ENCODE results near the gene SECISBP2L. TPM values are rescaled to one million over a fixed set of nuclear protein-coding genes. Genes with fewer than 3 reads are reported as not detected.
A peak's percentile ranks its signal among the peaks of the same experiment; 100 is the strongest.

The SECISBP2L gene
- total and polyA plus RNA-seq, 2 experiments from 2014 or later = 18.6 to 28.3 TPM

- Histone ChIP-seq H3K4me1 (ENCODE audit: insufficient read depth) (peaks cover 12% of the 10 kb centered on the region), H3K9me2 (ENCODE audit: insufficient read depth) (peaks cover 5% of the 10 kb centered on the region), H3F3A (replicated peaks; ENCODE audit: low read depth) (no peaks in the 10 kb centered on the region), H3K4me2 (no peak overlapping the region), H3K36me3 (ENCODE audit: insufficient read depth) (no peaks in the 10 kb centered on the region), H3K27me3 (ENCODE audit: insufficient read depth) (peaks cover 6% of the 10 kb centered on the region; the same call in 1 of the 2 replicates), H3K4me3 (no peak overlapping the region), H3K27ac (ENCODE audit: low read depth) (no peak overlapping the region), H2AFZ (no peak overlapping the region), H4K20me1 (replicated peaks; ENCODE audit: insufficient read depth) (no peaks in the 10 kb centered on the region), H3K79me2 (replicated peaks; ENCODE audit: insufficient read depth) (no peaks in the 10 kb centered on the region)
- no peak for ATAC-seq
- Mint-ChIP-seq H3K36me3 (ENCODE audit: low read depth) (no peaks in the 10 kb centered on the region), H3K4me3 (no peak overlapping the region), H3K27ac (no peak overlapping the region), H3K9me3 (no peaks in the 10 kb centered on the region), H3K27me3 (ENCODE audit: insufficient read depth, low read depth, poor library complexity) (no peaks in the 10 kb centered on the region), H3K4me1 (peaks cover 13% of the 10 kb centered on the region)
- no peak for TF ChIP-seq ZNF331 (CRISPR knock-in tag; IDR thresholded peaks at IDR 0.05; ENCODE audit: low read depth)
- no peak for TF ChIP-seq CREB1 (CRISPR knock-in tag; IDR thresholded peaks at IDR 0.05; ENCODE audit: low read depth)
- TF ChIP-seq, protein P1, sequence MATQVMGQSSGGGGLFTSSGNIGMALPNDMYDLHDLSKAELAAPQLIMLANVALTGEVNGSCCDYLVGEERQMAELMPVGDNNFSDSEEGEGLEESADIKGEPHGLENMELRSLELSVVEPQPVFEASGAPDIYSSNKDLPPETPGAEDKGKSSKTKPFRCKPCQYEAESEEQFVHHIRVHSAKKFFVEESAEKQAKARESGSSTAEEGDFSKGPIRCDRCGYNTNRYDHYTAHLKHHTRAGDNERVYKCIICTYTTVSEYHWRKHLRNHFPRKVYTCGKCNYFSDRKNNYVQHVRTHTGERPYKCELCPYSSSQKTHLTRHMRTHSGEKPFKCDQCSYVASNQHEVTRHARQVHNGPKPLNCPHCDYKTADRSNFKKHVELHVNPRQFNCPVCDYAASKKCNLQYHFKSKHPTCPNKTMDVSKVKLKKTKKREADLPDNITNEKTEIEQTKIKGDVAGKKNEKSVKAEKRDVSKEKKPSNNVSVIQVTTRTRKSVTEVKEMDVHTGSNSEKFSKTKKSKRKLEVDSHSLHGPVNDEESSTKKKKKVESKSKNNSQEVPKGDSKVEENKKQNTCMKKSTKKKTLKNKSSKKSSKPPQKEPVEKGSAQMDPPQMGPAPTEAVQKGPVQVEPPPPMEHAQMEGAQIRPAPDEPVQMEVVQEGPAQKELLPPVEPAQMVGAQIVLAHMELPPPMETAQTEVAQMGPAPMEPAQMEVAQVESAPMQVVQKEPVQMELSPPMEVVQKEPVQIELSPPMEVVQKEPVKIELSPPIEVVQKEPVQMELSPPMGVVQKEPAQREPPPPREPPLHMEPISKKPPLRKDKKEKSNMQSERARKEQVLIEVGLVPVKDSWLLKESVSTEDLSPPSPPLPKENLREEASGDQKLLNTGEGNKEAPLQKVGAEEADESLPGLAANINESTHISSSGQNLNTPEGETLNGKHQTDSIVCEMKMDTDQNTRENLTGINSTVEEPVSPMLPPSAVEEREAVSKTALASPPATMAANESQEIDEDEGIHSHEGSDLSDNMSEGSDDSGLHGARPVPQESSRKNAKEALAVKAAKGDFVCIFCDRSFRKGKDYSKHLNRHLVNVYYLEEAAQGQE (IDR thresholded peaks at IDR 0.05; ENCODE audit: unreplicated experiment) = no peak
- no peak for DNase-seq (ENCODE audit: low spot score)
These were observed 90.3 kb downstream of the SECISBP2L start for GRCh38 chr15:48955967-48956366.

DNA sequence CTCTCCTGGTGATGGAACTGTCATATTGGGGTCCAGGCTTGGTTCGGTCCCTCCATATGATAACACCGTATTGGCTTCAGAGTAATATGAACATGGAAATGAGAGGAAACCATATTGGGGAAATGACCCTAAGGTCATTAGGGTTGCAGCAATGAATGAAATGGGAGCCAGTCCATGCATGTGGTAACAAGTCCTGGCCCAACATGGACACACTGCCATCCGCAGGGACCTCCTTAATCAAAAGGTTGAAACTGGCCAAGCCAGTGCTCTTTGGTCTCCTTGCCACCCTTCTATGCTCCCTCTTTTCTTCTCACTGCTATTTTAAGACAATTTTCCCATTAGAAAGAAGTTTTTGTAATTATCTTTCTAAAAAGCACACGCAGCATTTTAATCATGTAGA is 90.9 kb downstream of the SECISBP2L start:
- no peaks in the 10 kb centered on the region for H3K36me3 Mint-ChIP-seq (ENCODE audit: low read depth)
- no peak overlapping the region for H3K4me2 ChIP-seq
- no peaks in the 10 kb centered on the region for H3K27me3 Mint-ChIP-seq (ENCODE audit: insufficient read depth, low read depth, poor library complexity)
- H3F3A ChIP-seq (replicated peaks; ENCODE audit: low read depth) = no peaks in the 10 kb centered on the region
- H3K4me1 Mint-ChIP-seq = peaks cover 13% of the 10 kb centered on the region
- 0 out of 2 replicates have a peak overlapping the region, but pooled peaks have one; percentile 7 for H2AFZ ChIP-seq
- H3K4me3 Mint-ChIP-seq = no peak overlapping the region
- H3K4me3 ChIP-seq = no peak overlapping the region
- ATAC-seq (no peak), DNase-seq (ENCODE audit: low spot score) (no peak)
- H3K9me3 Mint-ChIP-seq = no peaks in the 10 kb centered on the region
- no peak overlapping the region for H3K27ac ChIP-seq (ENCODE audit: low read depth)
- no peaks in the 10 kb centered on the region for H3K79me2 ChIP-seq (replicated peaks; ENCODE audit: insufficient read depth)
- H3K27ac Mint-ChIP-seq = no peak overlapping the region
- H4K20me1 ChIP-seq (replicated peaks; ENCODE audit: insufficient read depth) = no peaks in the 10 kb centered on the region
- peaks cover 12% of the 10 kb centered on the region for H3K4me1 ChIP-seq (ENCODE audit: insufficient read depth)
- no peaks in the 10 kb centered on the region for H3K27me3 ChIP-seq (ENCODE audit: insufficient read depth)
- H3K36me3 ChIP-seq (ENCODE audit: insufficient read depth) = no peaks in the 10 kb centered on the region
- peaks cover 11% of the 10 kb centered on the region for H3K9me2 ChIP-seq (ENCODE audit: insufficient read depth)
- TF ChIP-seq, protein P2, sequence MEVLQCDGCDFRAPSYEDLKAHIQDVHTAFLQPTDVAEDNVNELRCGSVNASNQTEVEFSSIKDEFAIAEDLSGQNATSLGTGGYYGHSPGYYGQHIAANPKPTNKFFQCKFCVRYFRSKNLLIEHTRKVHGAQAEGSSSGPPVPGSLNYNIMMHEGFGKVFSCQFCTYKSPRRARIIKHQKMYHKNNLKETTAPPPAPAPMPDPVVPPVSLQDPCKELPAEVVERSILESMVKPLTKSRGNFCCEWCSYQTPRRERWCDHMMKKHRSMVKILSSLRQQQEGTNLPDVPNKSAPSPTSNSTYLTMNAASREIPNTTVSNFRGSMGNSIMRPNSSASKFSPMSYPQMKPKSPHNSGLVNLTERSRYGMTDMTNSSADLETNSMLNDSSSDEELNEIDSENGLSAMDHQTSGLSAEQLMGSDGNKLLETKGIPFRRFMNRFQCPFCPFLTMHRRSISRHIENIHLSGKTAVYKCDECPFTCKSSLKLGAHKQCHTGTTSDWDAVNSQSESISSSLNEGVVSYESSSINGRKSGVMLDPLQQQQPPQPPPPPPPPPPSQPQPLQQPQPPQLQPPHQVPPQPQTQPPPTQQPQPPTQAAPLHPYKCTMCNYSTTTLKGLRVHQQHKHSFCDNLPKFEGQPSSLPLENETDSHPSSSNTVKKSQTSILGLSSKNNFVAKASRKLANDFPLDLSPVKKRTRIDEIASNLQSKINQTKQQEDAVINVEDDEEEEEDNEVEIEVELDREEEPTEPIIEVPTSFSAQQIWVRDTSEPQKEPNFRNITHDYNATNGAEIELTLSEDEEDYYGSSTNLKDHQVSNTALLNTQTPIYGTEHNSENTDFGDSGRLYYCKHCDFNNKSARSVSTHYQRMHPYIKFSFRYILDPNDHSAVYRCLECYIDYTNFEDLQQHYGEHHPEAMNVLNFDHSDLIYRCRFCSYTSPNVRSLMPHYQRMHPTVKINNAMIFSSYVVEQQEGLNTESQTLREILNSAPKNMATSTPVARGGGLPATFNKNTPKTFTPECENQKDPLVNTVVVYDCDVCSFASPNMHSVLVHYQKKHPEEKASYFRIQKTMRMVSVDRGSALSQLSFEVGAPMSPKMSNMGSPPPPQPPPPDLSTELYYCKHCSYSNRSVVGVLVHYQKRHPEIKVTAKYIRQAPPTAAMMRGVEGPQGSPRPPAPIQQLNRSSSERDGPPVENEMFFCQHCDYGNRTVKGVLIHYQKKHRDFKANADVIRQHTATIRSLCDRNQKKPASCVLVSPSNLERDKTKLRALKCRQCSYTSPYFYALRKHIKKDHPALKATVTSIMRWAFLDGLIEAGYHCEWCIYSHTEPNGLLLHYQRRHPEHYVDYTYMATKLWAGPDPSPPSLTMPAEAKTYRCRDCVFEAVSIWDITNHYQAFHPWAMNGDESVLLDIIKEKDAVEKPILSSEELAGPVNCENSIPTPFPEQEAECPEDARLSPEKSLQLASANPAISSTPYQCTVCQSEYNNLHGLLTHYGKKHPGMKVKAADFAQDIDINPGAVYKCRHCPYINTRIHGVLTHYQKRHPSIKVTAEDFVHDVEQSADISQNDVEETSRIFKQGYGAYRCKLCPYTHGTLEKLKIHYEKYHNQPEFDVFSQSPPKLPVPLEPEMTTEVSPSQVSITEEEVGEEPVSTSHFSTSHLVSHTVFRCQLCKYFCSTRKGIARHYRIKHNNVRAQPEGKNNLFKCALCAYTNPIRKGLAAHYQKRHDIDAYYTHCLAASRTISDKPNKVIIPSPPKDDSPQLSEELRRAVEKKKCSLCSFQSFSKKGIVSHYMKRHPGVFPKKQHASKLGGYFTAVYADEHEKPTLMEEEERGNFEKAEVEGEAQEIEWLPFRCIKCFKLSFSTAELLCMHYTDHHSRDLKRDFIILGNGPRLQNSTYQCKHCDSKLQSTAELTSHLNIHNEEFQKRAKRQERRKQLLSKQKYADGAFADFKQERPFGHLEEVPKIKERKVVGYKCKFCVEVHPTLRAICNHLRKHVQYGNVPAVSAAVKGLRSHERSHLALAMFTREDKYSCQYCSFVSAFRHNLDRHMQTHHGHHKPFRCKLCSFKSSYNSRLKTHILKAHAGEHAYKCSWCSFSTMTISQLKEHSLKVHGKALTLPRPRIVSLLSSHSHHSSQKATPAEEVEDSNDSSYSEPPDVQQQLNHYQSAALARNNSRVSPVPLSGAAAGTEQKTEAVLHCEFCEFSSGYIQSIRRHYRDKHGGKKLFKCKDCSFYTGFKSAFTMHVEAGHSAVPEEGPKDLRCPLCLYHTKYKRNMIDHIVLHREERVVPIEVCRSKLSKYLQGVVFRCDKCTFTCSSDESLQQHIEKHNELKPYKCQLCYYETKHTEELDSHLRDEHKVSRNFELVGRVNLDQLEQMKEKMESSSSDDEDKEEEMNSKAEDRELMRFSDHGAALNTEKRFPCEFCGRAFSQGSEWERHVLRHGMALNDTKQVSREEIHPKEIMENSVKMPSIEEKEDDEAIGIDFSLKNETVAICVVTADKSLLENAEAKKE (CRISPR knock-in tag; IDR thresholded peaks at IDR 0.05) = no peak
- TF ChIP-seq ETS1 (IDR thresholded peaks at IDR 0.05) (no peak), NANOG (IDR thresholded peaks at IDR 0.05; ENCODE audit: borderline replicate concordance) (no peak), POLR2AphosphoS5 (IDR thresholded peaks at IDR 0.05; ENCODE audit: low read depth) (no peak), EZH2 (IDR thresholded peaks at IDR 0.05; ENCODE audit: low read depth, unreplicated experiment) (no peak), STAT1 (IDR thresholded peaks at IDR 0.05; ENCODE audit: unreplicated experiment) (no peak)
- TF ChIP-seq, protein P3, sequence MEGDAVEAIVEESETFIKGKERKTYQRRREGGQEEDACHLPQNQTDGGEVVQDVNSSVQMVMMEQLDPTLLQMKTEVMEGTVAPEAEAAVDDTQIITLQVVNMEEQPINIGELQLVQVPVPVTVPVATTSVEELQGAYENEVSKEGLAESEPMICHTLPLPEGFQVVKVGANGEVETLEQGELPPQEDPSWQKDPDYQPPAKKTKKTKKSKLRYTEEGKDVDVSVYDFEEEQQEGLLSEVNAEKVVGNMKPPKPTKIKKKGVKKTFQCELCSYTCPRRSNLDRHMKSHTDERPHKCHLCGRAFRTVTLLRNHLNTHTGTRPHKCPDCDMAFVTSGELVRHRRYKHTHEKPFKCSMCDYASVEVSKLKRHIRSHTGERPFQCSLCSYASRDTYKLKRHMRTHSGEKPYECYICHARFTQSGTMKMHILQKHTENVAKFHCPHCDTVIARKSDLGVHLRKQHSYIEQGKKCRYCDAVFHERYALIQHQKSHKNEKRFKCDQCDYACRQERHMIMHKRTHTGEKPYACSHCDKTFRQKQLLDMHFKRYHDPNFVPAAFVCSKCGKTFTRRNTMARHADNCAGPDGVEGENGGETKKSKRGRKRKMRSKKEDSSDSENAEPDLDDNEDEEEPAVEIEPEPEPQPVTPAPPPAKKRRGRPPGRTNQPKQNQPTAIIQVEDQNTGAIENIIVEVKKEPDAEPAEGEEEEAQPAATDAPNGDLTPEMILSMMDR (conservative IDR thresholded peaks at IDR 0.05; ENCODE audit: low read depth in 2 of 2) = no peak
